ENCODE measurements around the gene OR5H2.

The OR5H2 gene

GRCh38 chr3:98331329-98331728, 49.0 kb downstream of the OR5H2 start:
- DNase-seq (ENCODE audit: low read depth), result no peak

All from fibroblast of the conjunctiva (primary cell).